Glutamatergic neuron (in vitro differentiated cells): ENCODE results near the gene PALD1. TPM values are rescaled to one million over a fixed set of nuclear protein-coding genes. Genes with fewer than 3 reads are reported as not detected.
A peak's percentile ranks its signal among the peaks of the same experiment; 100 is the strongest.

Experiments
- DNase-seq: peaks from one replicate; pipeline ENCODE4 v3.0.0; 2022
- H3K27ac Mint-ChIP-seq: one replicate; pipeline ENCODE4 v1.8.0; 2020; ENCODE audit warnings: mild to moderate bottlenecking, mixed read lengths, inconsistent platforms; ENCODE audit not compliant: unreplicated experiment
- H3K27me3 Mint-ChIP-seq: one replicate; pipeline ENCODE4 v1.8.0; 2020; ENCODE audit warnings: mild to moderate bottlenecking, moderate library complexity, mixed read lengths, inconsistent platforms; ENCODE audit not compliant: unreplicated experiment
- H3K36me3 Mint-ChIP-seq: one replicate; pipeline ENCODE4 v1.8.0; 2020; ENCODE audit warnings: mild to moderate bottlenecking, mixed read lengths, inconsistent platforms; ENCODE audit not compliant: unreplicated experiment
- H3K4me1 Mint-ChIP-seq: one replicate; pipeline ENCODE4 v1.8.0; 2020; ENCODE audit warnings: mild to moderate bottlenecking, low read depth, mixed read lengths, inconsistent platforms; ENCODE audit not compliant: unreplicated experiment
- H3K4me3 Mint-ChIP-seq: one replicate; pipeline ENCODE4 v1.8.0; 2020; ENCODE audit warnings: mild to moderate bottlenecking, mixed read lengths, inconsistent platforms; ENCODE audit not compliant: unreplicated experiment
- H3K9me3 Mint-ChIP-seq: one replicate; pipeline ENCODE4 v1.8.0; 2020; ENCODE audit warnings: mild to moderate bottlenecking, moderate library complexity, mixed read lengths, inconsistent platforms; ENCODE audit not compliant: unreplicated experiment
- total RNA-seq: library from RNA; stranded (reverse); fragmentation: NEBNext Ultra II Directional; extraction: Animal tissue kit (Norgen Biotek cat#: 25700); gene quantifications from one replicate; pipeline ENCODE4 v1.2.1, GENCODE V29; 2021; ENCODE audit not compliant: unreplicated experiment
- TF ChIP-seq, protein P1 (sequence below): fragments of 200-600 bp; sonication (generic); IDR thresholded peaks from one replicate; pipeline ENCODE4 v1.5.0; 2021; ENCODE audit not compliant: partially characterized antibody, unreplicated experiment

The PALD1 gene
- total RNA-seq, 1 donor from 2014 or later = 15.5 TPM

DNA sequence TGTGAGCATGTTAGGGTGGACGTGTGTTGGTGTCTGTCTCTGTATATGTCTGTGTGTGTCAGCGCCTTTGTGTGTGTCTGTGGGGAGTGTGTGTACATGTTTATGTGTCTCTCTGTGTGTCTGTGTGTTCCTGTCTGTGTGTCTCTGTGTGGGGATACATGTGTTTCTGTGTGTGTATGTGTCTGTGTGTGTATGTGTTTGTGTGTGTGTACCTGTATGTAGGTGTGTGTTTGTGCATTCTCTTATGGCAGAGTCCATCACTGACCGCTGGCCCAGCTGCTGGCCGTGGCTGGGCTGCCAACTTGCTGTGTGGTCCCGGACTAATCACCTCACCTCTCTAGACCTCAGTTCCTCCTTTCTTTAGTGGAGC lies 54.6 kb downstream of the PALD1 start:
- no peaks in the 10 kb centered on the region for H3K36me3 Mint-ChIP-seq
- H3K27ac Mint-ChIP-seq = no peak overlapping the region
- TF ChIP-seq, protein P1, sequence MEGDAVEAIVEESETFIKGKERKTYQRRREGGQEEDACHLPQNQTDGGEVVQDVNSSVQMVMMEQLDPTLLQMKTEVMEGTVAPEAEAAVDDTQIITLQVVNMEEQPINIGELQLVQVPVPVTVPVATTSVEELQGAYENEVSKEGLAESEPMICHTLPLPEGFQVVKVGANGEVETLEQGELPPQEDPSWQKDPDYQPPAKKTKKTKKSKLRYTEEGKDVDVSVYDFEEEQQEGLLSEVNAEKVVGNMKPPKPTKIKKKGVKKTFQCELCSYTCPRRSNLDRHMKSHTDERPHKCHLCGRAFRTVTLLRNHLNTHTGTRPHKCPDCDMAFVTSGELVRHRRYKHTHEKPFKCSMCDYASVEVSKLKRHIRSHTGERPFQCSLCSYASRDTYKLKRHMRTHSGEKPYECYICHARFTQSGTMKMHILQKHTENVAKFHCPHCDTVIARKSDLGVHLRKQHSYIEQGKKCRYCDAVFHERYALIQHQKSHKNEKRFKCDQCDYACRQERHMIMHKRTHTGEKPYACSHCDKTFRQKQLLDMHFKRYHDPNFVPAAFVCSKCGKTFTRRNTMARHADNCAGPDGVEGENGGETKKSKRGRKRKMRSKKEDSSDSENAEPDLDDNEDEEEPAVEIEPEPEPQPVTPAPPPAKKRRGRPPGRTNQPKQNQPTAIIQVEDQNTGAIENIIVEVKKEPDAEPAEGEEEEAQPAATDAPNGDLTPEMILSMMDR = no peak
- H3K4me1 Mint-ChIP-seq = no peaks in the 10 kb centered on the region
- no peak overlapping the region for H3K4me3 Mint-ChIP-seq
- no peak for DNase-seq
- H3K27me3 Mint-ChIP-seq = peaks cover 9% of the 10 kb centered on the region
- no peaks in the 10 kb centered on the region for H3K9me3 Mint-ChIP-seq

DNA sequence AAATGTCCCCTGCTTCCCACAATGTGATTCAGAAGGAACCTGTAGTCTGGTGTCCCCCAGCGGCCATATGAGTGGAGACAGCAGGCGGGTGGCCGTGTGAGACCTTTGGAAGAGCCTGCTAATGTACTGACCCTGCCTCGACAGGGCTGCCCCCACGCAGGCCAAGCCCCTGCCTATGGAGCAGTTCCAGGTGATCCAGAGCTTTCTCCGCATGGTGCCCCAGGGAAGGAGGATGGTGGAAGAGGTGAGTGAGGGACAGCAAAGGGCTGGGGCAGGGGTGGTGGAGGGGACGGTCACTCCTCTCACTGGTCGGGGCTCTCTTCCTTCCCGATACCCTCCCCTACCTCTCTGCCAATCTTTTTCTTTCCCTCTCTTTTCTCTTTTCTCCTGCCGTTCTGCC lies 55.7 kb downstream of the PALD1 start:
- H3K27me3 Mint-ChIP-seq = peaks cover 9% of the 10 kb centered on the region
- no peaks in the 10 kb centered on the region for H3K9me3 Mint-ChIP-seq
- H3K27ac Mint-ChIP-seq = no peak overlapping the region
- H3K4me3 Mint-ChIP-seq = no peak overlapping the region
- H3K36me3 Mint-ChIP-seq = no peaks in the 10 kb centered on the region
- no peak for DNase-seq
- TF ChIP-seq, protein P1 = no peak
- H3K4me1 Mint-ChIP-seq = no peaks in the 10 kb centered on the region

DNA sequence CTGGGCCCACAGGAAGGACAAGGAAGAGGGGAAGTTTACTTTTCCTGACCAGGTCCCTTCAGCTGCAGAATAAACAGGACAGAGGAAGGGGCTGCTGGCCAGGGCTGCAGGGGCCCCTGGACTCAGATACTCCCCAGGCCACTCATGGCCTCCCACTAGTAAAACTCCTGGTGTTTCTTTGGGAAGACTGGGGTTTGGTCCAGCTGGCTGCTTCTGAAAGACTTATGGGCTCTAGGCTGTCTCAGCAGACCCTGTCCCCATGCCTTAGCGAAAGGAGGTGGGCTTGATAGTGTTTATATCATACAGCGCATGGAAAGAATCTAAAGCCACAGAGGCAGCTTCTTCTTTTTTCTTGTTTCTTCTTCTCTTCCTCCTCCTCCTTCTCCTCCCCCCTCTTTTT lies 56.4 kb downstream of the PALD1 start:
- TF ChIP-seq, protein P1 = no peak
- no peak for DNase-seq
- Mint-ChIP-seq H3K27ac (no peak overlapping the region), H3K4me3 (no peak overlapping the region), H3K27me3 (peaks cover 9% of the 10 kb centered on the region), H3K9me3 (no peaks in the 10 kb centered on the region), H3K4me1 (peaks cover under 1% of the 10 kb centered on the region), H3K36me3 (no peaks in the 10 kb centered on the region)

DNA sequence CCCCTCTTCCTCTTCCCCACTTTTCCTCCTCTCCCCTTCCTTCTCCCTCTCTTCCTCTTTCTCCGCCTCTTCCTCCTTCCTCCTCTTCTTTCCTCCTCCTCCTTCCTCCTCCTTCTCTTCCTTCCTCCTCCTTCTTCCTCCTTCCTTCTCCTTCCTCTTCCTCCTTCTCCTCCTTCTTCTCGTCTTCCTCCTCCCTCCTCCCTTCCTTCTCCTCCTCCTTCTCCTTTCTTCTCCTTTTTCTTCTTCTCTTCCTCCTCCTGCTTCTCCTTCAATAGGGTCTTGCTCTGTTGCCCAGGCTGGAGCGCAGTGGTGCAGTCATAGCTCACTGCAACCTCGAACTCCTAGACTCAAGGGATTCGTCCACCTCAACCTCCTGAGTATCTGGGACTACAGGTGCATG lies 56.9 kb downstream of the PALD1 start:
- H3K27ac Mint-ChIP-seq = no peak overlapping the region
- DNase-seq = no peak
- no peak overlapping the region for H3K4me3 Mint-ChIP-seq
- H3K4me1 Mint-ChIP-seq = peaks cover 3% of the 10 kb centered on the region
- TF ChIP-seq, protein P1 = no peak
- no peaks in the 10 kb centered on the region for H3K36me3 Mint-ChIP-seq
- peaks cover 9% of the 10 kb centered on the region for H3K27me3 Mint-ChIP-seq
- H3K9me3 Mint-ChIP-seq = no peaks in the 10 kb centered on the region

DNA sequence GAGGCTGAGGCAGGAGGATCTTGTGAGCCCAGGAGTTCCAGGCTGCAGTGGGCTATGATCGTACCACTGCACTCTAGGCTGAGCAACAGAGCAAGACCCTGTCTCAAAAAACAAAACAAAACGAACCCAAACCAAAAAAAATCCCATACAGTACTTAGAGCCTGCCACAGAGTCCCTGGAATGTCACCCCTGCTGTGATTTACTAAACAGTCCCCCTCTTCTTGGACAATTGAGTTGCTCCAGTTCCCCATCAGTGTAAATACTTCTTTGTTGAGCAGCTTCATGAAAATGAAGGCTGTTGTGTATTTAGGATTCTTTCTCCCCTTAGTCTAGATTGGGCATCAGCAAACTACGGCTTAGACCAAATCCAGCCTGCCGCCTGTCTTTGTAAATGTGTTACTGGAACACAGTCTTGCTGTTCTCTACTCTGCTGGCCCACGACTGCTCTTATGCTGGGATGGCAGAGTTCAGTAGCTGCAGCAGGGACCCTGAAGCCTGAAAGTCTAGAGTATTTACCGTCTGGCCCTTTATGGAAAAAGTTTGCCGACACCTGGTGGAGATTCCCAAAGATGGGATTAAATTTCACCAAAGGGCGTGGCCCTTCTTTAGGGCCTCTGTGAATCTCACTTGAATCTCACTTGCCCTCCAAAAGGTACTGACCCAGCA lies 57.8 kb downstream of the PALD1 start:
- Mint-ChIP-seq H3K27ac (peak overlapping the region; percentile 1), H3K4me3 (no peak overlapping the region), H3K4me1 (peaks cover 3% of the 10 kb centered on the region), H3K36me3 (no peaks in the 10 kb centered on the region), H3K27me3 (peaks cover 6% of the 10 kb centered on the region), H3K9me3 (no peaks in the 10 kb centered on the region)
- no peak for DNase-seq
- TF ChIP-seq, protein P1 = no peak
